Ecto neural progenitor cell (in vitro differentiated cells): Measurements from ENCODE around the gene CHI3L2.

ENCODE experiments used
- DNase-seq: peaks from one replicate; pipeline ENCODE4 v3.0.0-alpha.2; 2018; ENCODE audit warnings: low spot score

Gene CHI3L2

GRCh38 chr1:111253876-111254275 lies 26.4 kb downstream of the CHI3L2 start:
- DNase-seq = no peak

- DNase-seq = no peak
These were observed 29.6 kb downstream of the CHI3L2 start for GRCh38 chr1:111256988-111257658.

- no peak for DNase-seq
These were observed 40.4 kb downstream of the CHI3L2 start for GRCh38 chr1:111267801-111268508.

- no peak for DNase-seq
These were observed 42.4 kb downstream of the CHI3L2 start for GRCh38 chr1:111269825-111270406.

- no peak for DNase-seq
These were observed 43.4 kb downstream of the CHI3L2 start for GRCh38 chr1:111270771-111271463.

- DNase-seq = no peak
These were observed 43.9 kb downstream of the CHI3L2 start for GRCh38 chr1:111271464-111271801.

GRCh38 chr1:111272081-111272480 lies 44.6 kb downstream of the CHI3L2 start:
- no peak for DNase-seq

GRCh38 chr1:111274653-111275052 lies 47.1 kb downstream of the CHI3L2 start:
- no peak for DNase-seq

- no peak for DNase-seq
These were observed 47.6 kb downstream of the CHI3L2 start for GRCh38 chr1:111275079-111275478.

GRCh38 chr1:111275780-111276433 lies 48.4 kb downstream of the CHI3L2 start:
- DNase-seq = no peak

- no peak for DNase-seq
These were observed 51.6 kb downstream of the CHI3L2 start for GRCh38 chr1:111279144-111279543.

- DNase-seq = no peak
These were observed 52.8 kb downstream of the CHI3L2 start for GRCh38 chr1:111280267-111280666.

- no peak for DNase-seq
These were observed 53.9 kb downstream of the CHI3L2 start for GRCh38 chr1:111281411-111281810.

- DNase-seq = no peak
These were observed 56.3 kb downstream of the CHI3L2 start for GRCh38 chr1:111283838-111284237.

GRCh38 chr1:111285879-111286278 lies 58.4 kb downstream of the CHI3L2 start:
- DNase-seq = no peak

GRCh38 chr1:111286912-111287311 lies 59.4 kb downstream of the CHI3L2 start:
- DNase-seq = no peak

- DNase-seq = no peak
These were observed 61.9 kb downstream of the CHI3L2 start for GRCh38 chr1:111289371-111289770.

- DNase-seq = no peak
These were observed 62.6 kb downstream of the CHI3L2 start for GRCh38 chr1:111290104-111290503.

GRCh38 chr1:111290630-111291029 lies 63.1 kb downstream of the CHI3L2 start, which contains the start of gene CHIA:
Gene CHIA (plus strand): TSS chr1:111290851. CDS start chr1:111310468, 19,617 bp downstream.
- DNase-seq = no peak
